ENCODE results near the gene PDZD7. TPM values are rescaled to one million over a fixed set of nuclear protein-coding genes. Genes with fewer than 3 reads are reported as not detected.
A peak's percentile ranks its signal among the peaks of the same experiment; 100 is the strongest.

Gene PDZD7
- total RNA-seq, 1 experiment from 2014 or later, result 0.50 TPM

- no peak overlapping the region for H3K27ac ChIP-seq
- no peak for DNase-seq (ENCODE audit: low read depth in 1 of 2, low spot score in 2 of 2)
Measured at GRCh38 chr10:101028446-101029337, 2.2 kb downstream of the PDZD7 start.

GRCh38 chr10:101027106-101027720 is 3.7 kb downstream of the PDZD7 start:
- Histone ChIP-seq H3K4me3 (no peak overlapping the region), H3K36me3 (no peaks in the 10 kb centered on the region), H3K27me3 (replicated peaks) (no peaks in the 10 kb centered on the region), H3K9me3 (replicated peaks) (no peaks in the 10 kb centered on the region), H3K4me1 (replicated peaks) (peaks cover 19% of the 10 kb centered on the region), H3K27ac (no peak overlapping the region)
- no peak for DNase-seq (ENCODE audit: low read depth in 1 of 2, low spot score in 2 of 2)

More at GRCh38 chr10:101028446-101029337, 2.2 kb downstream of the PDZD7 start:
- no peak overlapping the region for H3K4me3 ChIP-seq
- no peaks in the 10 kb centered on the region for H3K36me3 ChIP-seq
- H3K4me1 ChIP-seq (replicated peaks), result peaks cover 34% of the 10 kb centered on the region
- H3K9me3 ChIP-seq (replicated peaks), result no peaks in the 10 kb centered on the region
- no peaks in the 10 kb centered on the region for H3K27me3 ChIP-seq (replicated peaks)

- no peak for DNase-seq (ENCODE audit: low read depth in 1 of 2, low spot score in 2 of 2)
Measured at GRCh38 chr10:101022967-101023705, 7.8 kb downstream of the PDZD7 start.

GRCh38 chr10:101021692-101022251 is 9.2 kb downstream of the PDZD7 start:
- no peaks in the 10 kb centered on the region for H3K9me3 ChIP-seq (replicated peaks)
- no peak overlapping the region for H3K27ac ChIP-seq
- DNase-seq (ENCODE audit: low read depth in 1 of 2, low spot score in 2 of 2), result no peak
- H3K4me1 ChIP-seq (replicated peaks), result peaks cover 7% of the 10 kb centered on the region; the same call in 1 of the 2 replicates
- H3K27me3 ChIP-seq (replicated peaks), result no peaks in the 10 kb centered on the region
- no peaks in the 10 kb centered on the region for H3K36me3 ChIP-seq
- H3K4me3 ChIP-seq, result no peak overlapping the region

More at GRCh38 chr10:101022967-101023705, 7.8 kb downstream of the PDZD7 start:
- Histone ChIP-seq H3K4me3 (no peak overlapping the region), H3K4me1 (replicated peaks) (peaks cover 7% of the 10 kb centered on the region; the same call in 1 of the 2 replicates), H3K36me3 (no peaks in the 10 kb centered on the region), H3K27ac (no peak overlapping the region), H3K27me3 (replicated peaks) (no peaks in the 10 kb centered on the region), H3K9me3 (replicated peaks) (no peaks in the 10 kb centered on the region)

- DNase-seq (ENCODE audit: low read depth in 1 of 2, low spot score in 2 of 2), result no peak
- Histone ChIP-seq H3K36me3 (no peaks in the 10 kb centered on the region), H3K27ac (no peak overlapping the region)
Measured at GRCh38 chr10:101021239-101021638, 9.7 kb downstream of the PDZD7 start.

GRCh38 chr10:101020427-101021075 is 10.4 kb downstream of the PDZD7 start:
- Histone ChIP-seq H3K4me3 (no peak overlapping the region), H3K9me3 (replicated peaks) (no peaks in the 10 kb centered on the region), H3K27me3 (replicated peaks) (no peaks in the 10 kb centered on the region), H3K36me3 (no peaks in the 10 kb centered on the region), H3K4me1 (replicated peaks) (peaks cover 7% of the 10 kb centered on the region; the same call in 1 of the 2 replicates), H3K27ac (no peak overlapping the region)
- DNase-seq (ENCODE audit: low read depth in 1 of 2, low spot score in 2 of 2), result no peak

More at GRCh38 chr10:101021239-101021638, 9.7 kb downstream of the PDZD7 start:
- peaks cover 7% of the 10 kb centered on the region; the same call in 1 of the 2 replicates for H3K4me1 ChIP-seq (replicated peaks)
- no peak overlapping the region for H3K4me3 ChIP-seq
- no peaks in the 10 kb centered on the region for H3K27me3 ChIP-seq (replicated peaks)
- no peaks in the 10 kb centered on the region for H3K9me3 ChIP-seq (replicated peaks)

GRCh38 chr10:101019440-101019703 is 11.6 kb downstream of the PDZD7 start:
- no peaks in the 10 kb centered on the region for H3K9me3 ChIP-seq (replicated peaks)
- peaks cover 17% of the 10 kb centered on the region for H3K4me1 ChIP-seq (replicated peaks)
- no peaks in the 10 kb centered on the region for H3K27me3 ChIP-seq (replicated peaks)
- H3K4me3 ChIP-seq, result no peak overlapping the region
- no peak for DNase-seq (ENCODE audit: low read depth in 1 of 2, low spot score in 2 of 2)
- H3K36me3 ChIP-seq, result no peaks in the 10 kb centered on the region
- no peak overlapping the region for H3K27ac ChIP-seq

GRCh38 chr10:101018600-101019439 is 12.1 kb downstream of the PDZD7 start:
- no peaks in the 10 kb centered on the region for H3K27me3 ChIP-seq (replicated peaks)
- H3K4me3 ChIP-seq, result no peak overlapping the region
- H3K9me3 ChIP-seq (replicated peaks), result no peaks in the 10 kb centered on the region
- no peak overlapping the region for H3K27ac ChIP-seq
- peak; percentile 73 to 90 for DNase-seq (ENCODE audit: low read depth in 1 of 2, low spot score in 2 of 2)
- H3K36me3 ChIP-seq, result no peaks in the 10 kb centered on the region
- peaks cover 22% of the 10 kb centered on the region for H3K4me1 ChIP-seq (replicated peaks)

GRCh38 chr10:101018118-101018599 is 12.8 kb downstream of the PDZD7 start:
- H3K36me3 ChIP-seq, result no peaks in the 10 kb centered on the region
- no peak overlapping the region for H3K4me3 ChIP-seq
- no peak for DNase-seq (ENCODE audit: low read depth in 1 of 2, low spot score in 2 of 2)
- no peaks in the 10 kb centered on the region for H3K27me3 ChIP-seq (replicated peaks)
- no peak overlapping the region for H3K27ac ChIP-seq
- peaks cover 29% of the 10 kb centered on the region for H3K4me1 ChIP-seq (replicated peaks)
- no peaks in the 10 kb centered on the region for H3K9me3 ChIP-seq (replicated peaks)

- Histone ChIP-seq H3K36me3 (no peaks in the 10 kb centered on the region), H3K27ac (no peak overlapping the region), H3K4me3 (no peak overlapping the region), H3K4me1 (replicated peaks) (peaks cover 42% of the 10 kb centered on the region), H3K9me3 (replicated peaks) (no peaks in the 10 kb centered on the region), H3K27me3 (replicated peaks) (no peaks in the 10 kb centered on the region)
- DNase-seq (ENCODE audit: low read depth in 1 of 2, low spot score in 2 of 2), result no peak
Measured at GRCh38 chr10:101016814-101017213, 14.1 kb downstream of the PDZD7 start.

GRCh38 chr10:101015582-101015973 is 15.4 kb downstream of the PDZD7 start:
- no peaks in the 10 kb centered on the region for H3K9me3 ChIP-seq (replicated peaks)
- peaks cover 55% of the 10 kb centered on the region for H3K4me1 ChIP-seq (replicated peaks)
- no peak overlapping the region for H3K4me3 ChIP-seq
- H3K27ac ChIP-seq, result no peak overlapping the region
- H3K27me3 ChIP-seq (replicated peaks), result no peaks in the 10 kb centered on the region
- H3K36me3 ChIP-seq, result no peaks in the 10 kb centered on the region
- DNase-seq (ENCODE audit: low read depth in 1 of 2, low spot score in 2 of 2), result no peak

- Histone ChIP-seq H3K27ac (no peak overlapping the region), H3K36me3 (no peaks in the 10 kb centered on the region), H3K9me3 (replicated peaks) (no peaks in the 10 kb centered on the region), H3K4me3 (no peak overlapping the region), H3K4me1 (replicated peaks) (peaks cover 57% of the 10 kb centered on the region), H3K27me3 (replicated peaks) (no peaks in the 10 kb centered on the region)
- DNase-seq (ENCODE audit: low read depth in 1 of 2, low spot score in 2 of 2), result peak; percentile 57 to 69
Measured at GRCh38 chr10:101014966-101015581, 15.9 kb downstream of the PDZD7 start.

All from SJSA1 (cell line).